PC-3 (cell line): ENCODE results near the gene RNF215. TPM values are rescaled to one million over a fixed set of nuclear protein-coding genes. Genes with fewer than 3 reads are reported as not detected.

Experiments used
- ATAC-seq: fragments of 200-7000 bp; cut with Tn5 transposase; 2 replicates; pipeline ENCODE4 v1.9.1; 2020; ENCODE audit warnings: mild to moderate bottlenecking, moderate library complexity
- BruUV-seq: library from RNA; stranded (reverse); fragments of 400-500 nt; replicated peaks from 2 replicates; lab custom pipeline; 2021; lab: Mats Ljungman, UMichigan
- CTCF ChIA-PET: fragments of 300-600 bp; sonication (Branson Sonifier 250); formaldehyde crosslinking; loops from one replicate; lab custom pipeline; 2022; ENCODE audit warnings: antibody characterized with exemption; lab: Charles Lee
- POLR2A ChIA-PET: fragments of 300-600 bp; sonication (Branson Sonifier 250); formaldehyde crosslinking; loops from one replicate; lab custom pipeline; 2022; ENCODE audit warnings: antibody characterized with exemption; ENCODE audit not compliant: unreplicated experiment; lab: Charles Lee
- DNase-seq: peaks from one replicate; pipeline ENCODE4 v3.0.0-alpha.2; 2015
- H2AFZ ChIP-seq: fragments of 300-600 bp; sonication (generic); 2 replicates; pipeline ENCODE4 v1.6.0; 2016; ENCODE audit warnings: antibody characterized with exemption, low read length
- H3F3A ChIP-seq: fragments of 300-600 bp; sonication (generic); one replicate; pipeline ENCODE4 v1.6.0; 2017; ENCODE audit warnings: antibody characterized with exemption, low read length, control low read depth, mild to moderate bottlenecking; ENCODE audit not compliant: unreplicated experiment
- H3K27ac ChIP-seq: fragments of 300-600 bp; sonication (generic); 2 replicates; pipeline ENCODE4 v1.5.1; 2016; ENCODE audit warnings: mild to moderate bottlenecking, low read length
- H3K27me3 ChIP-seq: fragments of 300-600 bp; sonication (generic); 2 replicates; pipeline ENCODE4 v1.6.1; 2016; ENCODE audit warnings: low read length, mixed read lengths
- H3K36me3 ChIP-seq: fragments of 300-600 bp; sonication (generic); 2 replicates; pipeline ENCODE4 v1.6.1; 2016; ENCODE audit warnings: low read depth, mixed run types, low read length, mixed read lengths
- H3K4me1 ChIP-seq: fragments of 300-600 bp; sonication (generic); 2 replicates; pipeline ENCODE4 v1.5.1; 2016; ENCODE audit warnings: low read length; ENCODE audit not compliant: insufficient read depth
- H3K4me2 ChIP-seq: fragments of 300-600 bp; sonication (generic); 2 replicates; pipeline ENCODE4 v1.6.0; 2016; ENCODE audit warnings: low read length
- H3K4me3 ChIP-seq: fragments of 300-600 bp; sonication (generic); 2 replicates; pipeline ENCODE4 v1.5.1; 2016; ENCODE audit warnings: mild to moderate bottlenecking, low read length, mixed read lengths
- H3K79me2 ChIP-seq: fragments of 300-600 bp; sonication (generic); 2 replicates; pipeline ENCODE4 v1.6.1; 2017; ENCODE audit warnings: low read length, mixed read lengths
- H3K9ac ChIP-seq: fragments of 300-600 bp; sonication (generic); 2 replicates; pipeline ENCODE4 v1.6.0; 2016; ENCODE audit warnings: mild to moderate bottlenecking, low read length
- H3K9me2 ChIP-seq: fragments of 300-600 bp; sonication (generic); replicated peaks from 2 replicates; pipeline ENCODE4 v1.6.1; 2016; ENCODE audit warnings: mixed run types, low read length, mixed read lengths
- H3K9me3 ChIP-seq: fragments of 300-600 bp; sonication (generic); 2 replicates; pipeline ENCODE4 v1.6.1; 2016; ENCODE audit warnings: low read length, mixed read lengths
- H4K20me1 ChIP-seq: fragments of 300-600 bp; sonication (generic); 2 replicates; pipeline ENCODE4 v1.6.1; 2016; ENCODE audit warnings: low read length, mixed read lengths
- CTCF ChIP-seq: fragments of 300-600 bp; sonication (generic); conservative IDR thresholded peaks from 2 replicates; pipeline ENCODE4 v1.5.1; 2017; ENCODE audit warnings: antibody characterized with exemption, low read depth, mild to moderate bottlenecking, low read length
- EZH2 ChIP-seq: fragments of 300-600 bp; sonication (generic); IDR thresholded peaks from one replicate; pipeline ENCODE4 v1.6.1; 2017; ENCODE audit warnings: antibody characterized with exemption, mild to moderate bottlenecking, low read length; ENCODE audit not compliant: unreplicated experiment
- EZH2phosphoT487 ChIP-seq: fragments of 300-600 bp; sonication (generic); IDR thresholded peaks from 2 replicates; pipeline ENCODE4 v1.6.1; 2018; ENCODE audit warnings: mild to moderate bottlenecking, antibody characterized with exemption, low read length, borderline replicate concordance
- intact Hi-C: fragments of 100-400 bp; cut with micrococcal nuclease; formaldehyde crosslinking; loops from 2 replicates; pipeline ENCODE4 v1.9.0; 2023
- total RNA-seq: library from RNA; depleted of rRNA; stranded (reverse); fragments of >200 nt; gene quantifications from 2 replicates; pipeline ENCODE4 v1.2.3, GENCODE V29; 2014

RNF215 gene
- total RNA-seq, 1 experiment from 2014 or later = 22.6 TPM

GRCh38 chr22:30435674-30436126 is 48.5 kb upstream of the RNF215 start:
- H3K4me2 ChIP-seq = no peak overlapping the region
- H3K4me3 ChIP-seq = no peak overlapping the region
- H3F3A ChIP-seq = no peaks in the 10 kb centered on the region
- no peaks in the 10 kb centered on the region for H3K79me2 ChIP-seq
- H3K36me3 ChIP-seq = no peaks in the 10 kb centered on the region
- TF ChIP-seq EZH2phosphoT487 (no peak), CTCF (no peak), EZH2 (no peak)
- ATAC-seq = no peak
- H3K9ac ChIP-seq = no peak overlapping the region
- H3K27me3 ChIP-seq = no peaks in the 10 kb centered on the region
- no peaks in the 10 kb centered on the region for H3K9me3 ChIP-seq
- no TSS peak for BruUV-seq
- H3K27ac ChIP-seq = no peak overlapping the region
- H3K4me1 ChIP-seq = no peaks in the 10 kb centered on the region
- POLR2A ChIA-PET = no interaction called here
- H3K9me2 ChIP-seq = no peaks in the 10 kb centered on the region
- H2AFZ ChIP-seq = no peak overlapping the region
- CTCF ChIA-PET = no interaction called here
- no peaks in the 10 kb centered on the region for H4K20me1 ChIP-seq
- no peak for DNase-seq
- intact Hi-C loops = no loop called here

GRCh38 chr22:30434843-30435242 is 47.6 kb upstream of the RNF215 start:
- ChIA-PET POLR2A (no interaction called here), CTCF (no interaction called here)
- ATAC-seq (no peak), DNase-seq (no peak)
- Histone ChIP-seq H3K79me2 (no peaks in the 10 kb centered on the region), H2AFZ (no peak overlapping the region), H3F3A (no peaks in the 10 kb centered on the region), H3K4me3 (no peak overlapping the region), H3K4me2 (no peak overlapping the region), H3K4me1 (no peaks in the 10 kb centered on the region), H3K27me3 (no peaks in the 10 kb centered on the region), H4K20me1 (no peaks in the 10 kb centered on the region), H3K27ac (no peak overlapping the region), H3K9me3 (no peaks in the 10 kb centered on the region), H3K9ac (no peak overlapping the region), H3K36me3 (no peaks in the 10 kb centered on the region), H3K9me2 (no peaks in the 10 kb centered on the region)
- intact Hi-C loops = no loop called here
- TF ChIP-seq EZH2 = no peak
- TF ChIP-seq EZH2phosphoT487 = no peak
- no peak for TF ChIP-seq CTCF
- no TSS peak for BruUV-seq

DNA sequence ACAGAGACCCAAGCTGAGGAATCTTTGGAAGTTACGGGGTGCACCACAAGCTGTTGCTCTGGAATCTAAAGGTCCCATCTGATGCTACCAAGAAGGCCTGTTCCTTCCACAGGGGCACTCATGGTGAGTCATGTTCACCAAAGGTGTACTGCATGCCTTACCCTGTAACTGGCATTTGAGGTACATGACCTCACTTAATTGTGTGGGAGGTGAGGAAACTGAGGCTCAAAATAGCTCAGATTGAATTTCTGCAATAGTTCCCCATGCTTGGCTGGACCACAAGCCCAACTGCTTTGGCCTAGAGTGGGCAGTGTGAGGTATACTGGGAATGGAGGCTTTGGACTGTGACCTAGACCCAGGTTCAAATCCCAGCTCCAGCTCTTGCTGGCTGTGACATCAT is 46.6 kb upstream of the RNF215 start:
- Histone ChIP-seq H3K4me2 (no peak overlapping the region), H3K27me3 (no peaks in the 10 kb centered on the region), H3K4me1 (no peaks in the 10 kb centered on the region), H3K79me2 (no peaks in the 10 kb centered on the region), H3K9ac (no peak overlapping the region), H3K27ac (no peak overlapping the region), H3F3A (no peaks in the 10 kb centered on the region), H4K20me1 (no peaks in the 10 kb centered on the region), H3K36me3 (no peaks in the 10 kb centered on the region), H3K9me2 (no peaks in the 10 kb centered on the region), H3K4me3 (no peak overlapping the region), H2AFZ (no peak overlapping the region), H3K9me3 (no peaks in the 10 kb centered on the region)
- no TSS peak for BruUV-seq
- CTCF ChIA-PET = no interaction called here
- intact Hi-C loops = no loop called here
- DNase-seq (no peak), ATAC-seq (no peak)
- POLR2A ChIA-PET = no interaction called here
- TF ChIP-seq EZH2phosphoT487 = no peak
- TF ChIP-seq CTCF = no peak
- no peak for TF ChIP-seq EZH2
